GM19468 (cell line): ENCODE measurements around the gene RIMS3.
"Not testable (repeated sequence)": the region's sequence is repeated elsewhere in the genome, so short reads cannot be mapped to it uniquely, and the experiment has no call there.

Experiments used
- ATAC-seq: cut with Tn5 transposase; IDR thresholded peaks from one replicate; pipeline ENCODE4 v1.9.1; 2021; ENCODE audit warnings: mild to moderate bottlenecking, moderate library complexity, moderate number of reproducible peaks; ENCODE audit not compliant: unreplicated experiment; ENCODE audit errors: extremely low read depth

Gene RIMS3

DNA sequence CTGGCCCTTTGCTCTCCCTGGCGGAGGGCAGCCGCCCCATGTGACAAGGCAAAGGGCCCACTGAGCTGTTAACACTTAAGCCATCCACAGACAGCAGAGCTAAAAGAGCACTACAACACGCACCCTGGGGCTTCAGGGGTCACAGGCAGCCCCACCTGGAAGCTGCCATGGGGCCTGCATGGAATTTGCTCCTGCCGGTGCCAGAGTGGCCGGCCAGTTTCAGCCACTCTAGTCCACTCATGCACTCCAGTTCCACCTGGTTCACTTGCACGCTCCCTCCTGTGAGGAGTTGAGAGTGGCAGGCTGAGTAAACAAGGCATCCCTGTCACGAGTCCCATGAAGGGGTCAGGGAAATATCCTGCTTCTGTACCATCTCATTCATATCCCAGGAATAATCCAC lies 55.3 kb downstream of the RIMS3 start:
- ATAC-seq = no peak

DNA sequence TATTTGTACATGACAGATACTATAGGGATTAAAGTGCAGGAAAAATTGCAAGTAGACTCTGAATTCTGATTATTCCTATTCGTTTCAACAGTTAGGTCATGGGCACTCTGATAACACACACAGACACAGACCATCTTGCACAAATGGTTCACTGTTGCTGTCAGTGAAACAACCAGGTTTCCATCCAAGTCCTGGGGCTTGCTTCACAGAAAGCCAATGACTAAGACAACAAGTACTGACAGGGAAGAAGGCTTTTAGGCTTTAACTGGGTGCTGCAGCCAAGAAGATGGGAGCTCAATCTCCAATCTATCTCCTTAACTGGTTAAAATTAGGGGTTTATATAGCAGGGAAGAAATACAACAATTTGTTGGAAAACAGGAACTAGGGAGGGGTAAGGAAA lies 57.6 kb downstream of the RIMS3 start:
- no peak for ATAC-seq

DNA sequence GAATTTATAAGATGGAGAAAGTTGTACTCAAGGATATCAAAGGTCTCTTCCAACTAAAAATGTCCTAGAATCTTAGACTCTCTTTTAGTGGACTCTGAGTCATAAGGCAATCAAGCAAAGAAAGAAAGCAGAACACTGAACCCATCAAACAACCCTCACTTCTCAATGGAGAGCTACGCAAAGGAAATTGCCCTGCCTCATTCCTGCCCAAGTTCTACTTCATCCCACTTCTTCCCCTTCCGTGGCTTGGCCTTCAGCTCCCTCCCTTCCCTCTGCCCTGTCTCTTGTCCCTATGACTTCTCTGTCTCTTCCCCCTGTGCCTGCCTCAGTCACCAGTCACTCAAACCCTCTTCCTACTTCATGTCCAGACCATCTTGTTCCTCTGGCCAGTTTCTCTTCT lies 58.5 kb downstream of the RIMS3 start:
- no peak for ATAC-seq

DNA sequence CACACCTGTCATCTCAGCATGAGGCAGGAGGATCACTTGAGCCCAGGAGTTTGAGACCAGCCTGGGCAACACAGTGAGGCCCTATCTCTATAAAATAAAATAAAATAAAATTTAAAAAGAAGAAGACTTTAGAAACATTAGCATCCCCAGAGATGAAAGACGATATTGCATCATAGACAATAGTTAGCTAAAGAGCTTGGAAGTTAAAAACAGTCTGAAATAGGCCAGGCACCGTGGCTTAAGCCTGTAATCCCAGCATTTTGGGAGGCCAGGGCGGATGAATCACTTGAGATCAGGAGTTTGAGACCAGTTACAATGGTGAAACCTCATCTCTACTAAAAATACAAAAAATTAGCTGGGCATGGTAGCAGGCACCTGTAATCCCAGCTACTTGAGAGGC lies 59.3 kb downstream of the RIMS3 start:
- ATAC-seq = no peak

DNA sequence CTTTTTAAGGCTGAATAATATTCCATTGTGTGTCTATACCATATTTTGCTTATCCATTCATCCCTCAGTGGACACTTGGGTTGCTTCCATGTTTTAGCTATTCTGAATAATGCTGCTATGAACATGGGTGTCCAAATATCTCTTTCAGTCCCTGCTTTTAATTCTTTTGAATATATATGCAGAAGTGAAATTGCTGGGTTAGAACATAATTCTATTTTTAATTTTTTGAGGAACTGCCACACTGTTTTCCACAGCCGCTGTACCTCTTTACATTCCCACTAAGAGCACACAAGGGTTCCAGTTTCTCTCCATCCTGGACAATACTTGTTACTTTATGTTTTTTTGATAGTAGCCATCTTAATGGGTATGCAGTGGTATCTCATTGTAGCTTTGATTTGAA lies 65.6 kb downstream of the RIMS3 start:
- no peak for ATAC-seq

DNA sequence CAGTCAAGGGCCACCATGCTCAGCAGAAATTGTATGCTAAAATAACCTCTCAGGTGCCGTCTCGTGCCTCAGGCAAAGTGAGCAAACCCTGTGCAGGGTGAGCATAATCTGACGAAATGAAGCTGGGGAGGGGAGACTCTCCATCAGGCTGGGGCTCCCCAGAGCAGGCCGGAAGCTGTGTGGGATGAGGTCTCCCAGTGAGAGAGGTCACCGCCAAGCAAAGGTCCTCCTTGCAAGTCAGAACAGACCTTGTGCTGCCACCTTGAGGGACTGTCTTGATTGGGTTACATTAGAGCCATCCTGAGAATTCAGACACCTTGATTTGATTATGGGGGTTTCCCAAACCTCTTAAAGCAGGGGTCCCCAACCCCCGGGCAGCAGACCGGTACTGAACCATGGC lies 69.9 kb downstream of the RIMS3 start:
- ATAC-seq = no peak

DNA sequence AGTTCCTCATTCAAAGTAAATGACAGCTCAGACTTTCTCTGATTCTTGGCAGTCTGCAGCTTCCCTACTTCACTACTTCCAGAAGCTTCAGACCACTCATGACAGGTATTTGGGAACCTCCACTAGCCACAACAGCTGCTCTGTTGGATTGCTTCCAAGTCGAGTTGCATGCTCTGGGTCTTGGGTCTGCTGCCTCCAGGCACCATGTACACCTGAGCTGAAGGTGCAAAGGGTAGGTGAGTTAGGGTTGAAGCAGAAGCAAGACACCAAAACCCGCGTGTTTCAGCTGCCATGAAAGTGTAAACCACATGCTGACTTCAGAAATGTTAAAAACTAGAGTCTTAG lies 71.3 kb downstream of the RIMS3 start:
- no peak for ATAC-seq

DNA sequence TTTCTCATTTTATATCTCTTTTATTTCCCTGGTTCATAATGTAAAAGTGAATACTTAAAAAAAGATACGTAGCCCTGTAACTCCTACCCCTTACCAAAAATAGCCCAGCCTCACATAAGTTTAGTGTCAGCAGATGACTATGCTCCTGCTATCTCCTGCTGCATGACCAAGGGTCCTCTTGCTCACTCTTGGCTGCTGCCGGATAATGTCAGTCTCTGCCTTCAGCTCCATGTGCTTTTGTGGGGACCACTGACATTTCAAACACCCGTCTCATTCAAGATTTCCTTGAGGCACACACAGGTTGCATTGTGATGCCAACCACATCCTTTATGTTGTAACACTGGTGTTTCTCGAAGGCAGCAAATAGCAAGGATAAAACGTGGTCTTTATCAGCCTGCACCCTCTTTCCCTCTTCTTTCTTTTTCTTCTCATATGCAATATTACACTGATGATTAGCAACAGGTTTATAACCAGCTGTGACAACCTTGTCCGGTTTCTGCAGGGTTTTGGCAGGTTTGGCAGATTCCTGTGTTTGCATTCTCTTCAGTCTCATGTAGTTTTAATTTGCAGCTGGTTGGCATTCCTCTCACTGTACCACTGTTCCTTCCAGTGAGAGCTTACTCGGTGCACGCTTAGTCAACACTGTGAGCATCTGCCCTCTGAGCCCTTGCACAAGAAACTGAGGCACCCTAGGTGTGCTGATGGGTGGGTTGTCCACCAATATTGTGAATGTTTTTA lies 71.9 kb downstream of the RIMS3 start:
- no peak for ATAC-seq

DNA sequence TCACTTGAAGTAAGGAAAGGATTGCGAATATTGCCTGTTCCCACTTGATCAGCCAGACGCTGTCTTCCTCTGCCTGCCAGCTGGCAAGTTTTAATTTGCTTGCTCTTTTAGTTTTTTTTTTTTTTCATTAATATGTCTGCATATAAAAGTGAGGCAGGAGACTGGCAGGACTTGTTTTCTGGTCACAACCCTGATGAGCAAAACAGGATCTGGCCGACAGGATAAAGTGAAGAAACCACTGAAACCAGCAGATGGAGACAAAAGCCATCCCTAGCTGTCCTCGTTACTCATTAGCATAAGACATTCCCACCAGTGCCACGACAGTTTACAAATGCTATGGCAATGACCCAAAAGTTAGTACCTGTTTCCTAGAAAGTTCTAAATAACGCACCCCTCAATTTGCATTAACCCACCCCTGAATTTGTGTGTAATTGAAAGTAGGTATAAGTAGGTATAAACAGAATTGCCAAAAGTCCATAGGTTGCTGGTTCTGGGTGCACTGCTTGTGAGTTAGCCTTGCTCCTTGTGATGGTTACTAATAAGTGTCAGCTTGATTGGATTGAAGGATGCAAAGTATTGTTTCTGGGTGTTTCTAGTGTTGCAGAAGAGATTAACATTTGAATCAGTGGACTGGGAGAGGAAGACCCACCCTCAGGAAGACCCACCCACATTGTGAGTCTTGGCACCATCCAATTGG lies 73.2 kb downstream of the RIMS3 start:
- ATAC-seq = no peak

DNA sequence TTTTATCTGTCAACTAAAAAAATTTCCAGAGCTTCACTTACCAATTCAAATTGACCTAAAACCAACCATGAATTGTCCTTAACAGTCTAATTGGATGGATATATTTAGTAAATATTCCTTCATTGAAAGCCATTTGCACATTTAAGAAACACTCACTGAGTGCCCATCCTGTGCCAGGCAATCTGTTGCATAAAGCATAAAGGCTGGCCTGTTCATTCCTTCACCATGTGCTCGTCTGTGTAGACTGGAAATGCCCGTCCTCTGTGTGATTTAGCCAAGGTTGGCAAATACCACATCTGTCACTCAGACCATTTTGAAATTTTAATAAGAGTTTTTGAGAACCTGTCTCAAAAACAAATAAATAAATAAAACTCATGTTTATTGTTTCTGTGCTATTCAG lies 76.9 kb downstream of the RIMS3 start:
- no peak for ATAC-seq

DNA sequence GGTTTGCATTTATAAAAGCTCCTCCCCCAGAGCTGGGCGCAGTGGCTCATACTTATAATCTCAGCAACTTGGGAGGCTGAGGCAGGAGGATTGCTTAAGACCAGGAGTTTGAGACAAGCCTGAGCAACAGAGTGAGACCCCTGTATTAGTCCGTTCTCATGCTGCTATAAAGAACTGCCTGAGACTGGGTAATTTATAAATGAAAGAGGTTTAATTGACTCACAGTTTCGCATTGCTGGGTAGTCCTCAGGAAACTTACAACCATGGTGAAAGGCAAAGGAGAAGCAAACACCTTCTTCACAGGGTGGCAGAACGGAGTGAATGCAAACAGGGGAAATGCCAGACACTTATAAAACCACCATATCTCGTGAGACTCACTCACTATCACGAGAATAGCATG lies 81.5 kb downstream of the RIMS3 start:
- ATAC-seq = no peak

DNA sequence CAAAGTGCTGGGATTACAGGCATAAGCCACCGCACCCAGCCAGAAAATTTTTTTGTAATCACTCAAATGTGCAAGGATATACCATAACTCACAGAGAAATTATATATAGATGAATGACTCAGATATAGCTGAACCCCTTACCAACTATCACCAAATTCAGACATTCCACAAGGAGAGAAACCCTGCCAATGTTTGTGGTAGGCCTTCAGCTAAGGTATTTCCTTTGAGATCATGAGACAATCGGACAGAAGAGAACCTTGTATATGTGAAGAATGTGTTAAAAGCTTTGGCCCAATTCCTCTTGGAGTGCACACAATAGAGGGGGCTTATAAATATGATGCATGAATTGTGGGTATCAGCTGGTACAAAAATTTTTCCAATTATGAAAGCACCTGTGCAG lies 83.4 kb downstream of the RIMS3 start:
- ATAC-seq = no peak

DNA sequence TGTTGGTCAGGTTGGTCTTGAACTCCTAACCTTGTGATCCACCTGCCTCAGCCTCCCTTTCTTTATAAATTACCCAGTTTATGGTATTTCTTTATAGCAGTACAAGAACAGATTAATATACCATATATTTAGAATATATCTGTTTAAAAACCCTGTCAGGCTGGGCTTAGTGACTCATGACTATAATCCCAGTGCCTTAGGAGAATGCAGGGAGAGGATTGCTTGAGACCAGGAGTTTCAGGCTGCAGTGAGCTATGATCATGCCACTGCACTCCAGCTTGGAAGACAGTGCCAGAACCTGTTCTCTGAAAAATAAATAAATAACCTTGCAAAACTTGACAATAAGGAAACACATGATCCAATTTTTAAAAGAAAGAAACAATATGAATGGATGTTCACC lies 90.1 kb downstream of the RIMS3 start:
- ATAC-seq = no peak

DNA sequence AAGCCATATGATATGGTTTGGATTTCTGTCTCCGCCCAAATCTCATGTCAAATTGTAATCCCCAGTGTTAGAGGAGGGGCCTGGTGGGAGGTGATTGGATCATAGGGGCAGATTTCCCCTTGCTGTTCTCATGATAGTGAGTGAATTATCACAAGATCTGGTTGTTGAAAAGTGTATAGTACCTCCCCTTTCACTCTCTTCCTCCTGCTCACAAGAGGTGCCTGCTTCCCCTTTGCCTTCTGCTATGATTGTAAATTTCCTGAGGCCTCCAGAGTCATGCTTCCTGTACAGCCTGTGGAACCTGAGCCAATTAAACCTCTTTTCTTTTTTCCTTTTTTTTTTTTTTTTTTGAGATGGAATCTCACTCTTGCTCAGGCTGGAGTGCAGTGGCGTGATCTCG lies 90.7 kb downstream of the RIMS3 start:
- not testable (repeated sequence) for ATAC-seq
